Muscle of arm (tissue), 12 donors: ENCODE measurements around the gene RS1. TPM values are rescaled to one million over a fixed set of nuclear protein-coding genes. Genes with fewer than 3 reads are reported as not detected.
A peak's percentile ranks its signal among the peaks of the same experiment; 100 is the strongest.

Experiments used
- DNase-seq: peaks from one replicate; pipeline ENCODE4 v3.0.0-alpha.2; 2013
- polyA plus RNA-seq, 12 donors: library from polyadenylated mRNA; unstranded; fragments of 120-200 nt; gene quantifications; one replicate each; pipeline ENCODE4 v1.2.1, GENCODE V29; 2013; ENCODE audit not compliant: insufficient read length in 12 of 12

Gene RS1
- polyA plus RNA-seq, 12 donors, result 0.07 to 0.10 (median 0.07) TPM; not detected in 8

- no peak for DNase-seq
Observed at GRCh38 chrX:18668071-18668835, 3.7 kb downstream of the RS1 start.

- no peak for DNase-seq
Observed at GRCh38 chrX:18666614-18667013, 5.3 kb downstream of the RS1 start.

- no peak for DNase-seq
Observed at GRCh38 chrX:18664947-18665346, 7.0 kb downstream of the RS1 start.

- no peak for DNase-seq
Observed at GRCh38 chrX:18661273-18661672, 10.6 kb downstream of the RS1 start.

GRCh38 chrX:18654875-18655836 lies 16.8 kb downstream of the RS1 start:
- DNase-seq, result no peak

GRCh38 chrX:18652636-18653035 lies 19.3 kb downstream of the RS1 start:
- DNase-seq, result no peak

GRCh38 chrX:18650662-18651061 lies 21.2 kb downstream of the RS1 start:
- DNase-seq, result no peak

GRCh38 chrX:18649498-18649951 lies 22.4 kb downstream of the RS1 start:
- no peak for DNase-seq

- DNase-seq, result no peak
Observed at GRCh38 chrX:18647621-18648020, 24.3 kb downstream of the RS1 start.

- DNase-seq, result no peak
Observed at GRCh38 chrX:18643853-18644252, 28.1 kb downstream of the RS1 start.

GRCh38 chrX:18643243-18643642 lies 28.7 kb downstream of the RS1 start:
- DNase-seq, result no peak

GRCh38 chrX:18640686-18641085 lies 31.2 kb downstream of the RS1 start:
- peak; percentile 5 for DNase-seq

- no peak for DNase-seq
Observed at GRCh38 chrX:18639280-18639679, 32.6 kb downstream of the RS1 start.

- no peak for DNase-seq
Observed at GRCh38 chrX:18638398-18638797, 33.5 kb downstream of the RS1 start.

GRCh38 chrX:18630934-18631333 lies 41.0 kb downstream of the RS1 start:
- no peak for DNase-seq

GRCh38 chrX:18624599-18624998 lies 47.3 kb downstream of the RS1 start:
- no peak for DNase-seq

- no peak for DNase-seq
Observed at GRCh38 chrX:18620349-18620748, 51.6 kb downstream of the RS1 start.

GRCh38 chrX:18619288-18619687 lies 52.6 kb downstream of the RS1 start:
- no peak for DNase-seq

- DNase-seq, result no peak
Observed at GRCh38 chrX:18617407-18617750, 54.5 kb downstream of the RS1 start.

- no peak for DNase-seq
Observed at GRCh38 chrX:18616688-18617406, 55.1 kb downstream of the RS1 start.

GRCh38 chrX:18613930-18614639 lies 57.8 kb downstream of the RS1 start:
- no peak for DNase-seq

GRCh38 chrX:18607966-18608365 lies 63.9 kb downstream of the RS1 start:
- DNase-seq, result no peak
